HEK293 (cell line): ENCODE results near the gene VGLL4.

Experiments
- BCL6B ChIP-seq: fragments of 450-650 bp; formaldehyde crosslinking; IDR thresholded peaks from 2 replicates; pipeline ENCODE4 v1.5.1; 2017; ENCODE audit warnings: missing biosample characterization, missing genetic modification characterization
- CTCF ChIP-seq: fragments of 450-650 bp; formaldehyde crosslinking; IDR thresholded peaks from 2 replicates; pipeline ENCODE4 v1.5.1; 2016; ENCODE audit warnings: missing biosample characterization, missing genetic modification characterization
- MEIS1 ChIP-seq: sonication (generic); formaldehyde crosslinking; IDR thresholded peaks from 2 replicates; pipeline ENCODE4 v1.8.1; 2022; ENCODE audit warnings: missing genetic modification reagents, mild to moderate bottlenecking, borderline replicate concordance
- SCRT1 ChIP-seq: fragments of 450-650 bp; formaldehyde crosslinking; IDR thresholded peaks from 2 replicates; pipeline ENCODE4 v1.5.1; 2016; ENCODE audit warnings: missing biosample characterization, missing genetic modification characterization, borderline replicate concordance
- ZBTB7A ChIP-seq: fragments of 450-650 bp; formaldehyde crosslinking; IDR thresholded peaks from 2 replicates; pipeline ENCODE4 v1.5.1; 2016; ENCODE audit warnings: low read depth, missing biosample characterization, missing genetic modification characterization
- ZNF366 ChIP-seq: fragments of 450-650 bp; formaldehyde crosslinking; conservative IDR thresholded peaks from 2 replicates; pipeline ENCODE4 v1.5.1; 2016; ENCODE audit warnings: missing biosample characterization, missing genetic modification characterization
- ZNF416 ChIP-seq: fragments of 450-650 bp; formaldehyde crosslinking; IDR thresholded peaks from 2 replicates; pipeline ENCODE4 v1.5.1; 2016; ENCODE audit warnings: missing biosample characterization, missing genetic modification characterization
- ZNF747 ChIP-seq: fragments of 450-650 bp; formaldehyde crosslinking; IDR thresholded peaks from 2 replicates; pipeline ENCODE4 v1.5.1; 2016; ENCODE audit warnings: missing biosample characterization, missing genetic modification characterization

- TF ChIP-seq SCRT1 (tag by site-specific recombination) (no peak), CTCF (tag by site-specific recombination) (no peak), ZNF366 (no peak), BCL6B (tag by site-specific recombination) (no peak), ZBTB7A (tag by site-specific recombination) (no peak), MEIS1 (CRISPR knock-in tag) (no peak), ZNF416 (no peak), ZNF747 (tag by site-specific recombination) (no peak)
Measured at GRCh38 chr3:11691767-11692531, 48.2 kb upstream of the VGLL4 start.
